PC-3 (cell line): Measurements from ENCODE around the gene SLC22A4. TPM values are rescaled to one million over a fixed set of nuclear protein-coding genes. Genes with fewer than 3 reads are reported as not detected.

Experiments used
- ATAC-seq: fragments of 200-7000 bp; cut with Tn5 transposase; 2 replicates; pipeline ENCODE4 v1.9.1; 2020; ENCODE audit warnings: mild to moderate bottlenecking, moderate library complexity
- BruUV-seq: library from RNA; stranded (reverse); fragments of 400-500 nt; replicated peaks from 2 replicates; lab custom pipeline; 2021; lab: Mats Ljungman, UMichigan
- CTCF ChIA-PET: fragments of 300-600 bp; sonication (Branson Sonifier 250); formaldehyde crosslinking; loops from one replicate; lab custom pipeline; 2022; ENCODE audit warnings: antibody characterized with exemption; lab: Charles Lee
- POLR2A ChIA-PET: fragments of 300-600 bp; sonication (Branson Sonifier 250); formaldehyde crosslinking; loops from one replicate; lab custom pipeline; 2022; ENCODE audit warnings: antibody characterized with exemption; ENCODE audit not compliant: unreplicated experiment; lab: Charles Lee
- DNase-seq: peaks from one replicate; pipeline ENCODE4 v3.0.0-alpha.2; 2015
- H2AFZ ChIP-seq: fragments of 300-600 bp; sonication (generic); 2 replicates; pipeline ENCODE4 v1.6.0; 2016; ENCODE audit warnings: antibody characterized with exemption, low read length
- H3F3A ChIP-seq: fragments of 300-600 bp; sonication (generic); one replicate; pipeline ENCODE4 v1.6.0; 2017; ENCODE audit warnings: antibody characterized with exemption, low read length, control low read depth, mild to moderate bottlenecking; ENCODE audit not compliant: unreplicated experiment
- H3K27ac ChIP-seq: fragments of 300-600 bp; sonication (generic); 2 replicates; pipeline ENCODE4 v1.5.1; 2016; ENCODE audit warnings: mild to moderate bottlenecking, low read length
- H3K27me3 ChIP-seq: fragments of 300-600 bp; sonication (generic); 2 replicates; pipeline ENCODE4 v1.6.1; 2016; ENCODE audit warnings: low read length, mixed read lengths
- H3K36me3 ChIP-seq: fragments of 300-600 bp; sonication (generic); 2 replicates; pipeline ENCODE4 v1.6.1; 2016; ENCODE audit warnings: low read depth, mixed run types, low read length, mixed read lengths
- H3K4me1 ChIP-seq: fragments of 300-600 bp; sonication (generic); 2 replicates; pipeline ENCODE4 v1.5.1; 2016; ENCODE audit warnings: low read length; ENCODE audit not compliant: insufficient read depth
- H3K4me2 ChIP-seq: fragments of 300-600 bp; sonication (generic); 2 replicates; pipeline ENCODE4 v1.6.0; 2016; ENCODE audit warnings: low read length
- H3K4me3 ChIP-seq: fragments of 300-600 bp; sonication (generic); 2 replicates; pipeline ENCODE4 v1.5.1; 2016; ENCODE audit warnings: mild to moderate bottlenecking, low read length, mixed read lengths
- H3K79me2 ChIP-seq: fragments of 300-600 bp; sonication (generic); 2 replicates; pipeline ENCODE4 v1.6.1; 2017; ENCODE audit warnings: low read length, mixed read lengths
- H3K9ac ChIP-seq: fragments of 300-600 bp; sonication (generic); 2 replicates; pipeline ENCODE4 v1.6.0; 2016; ENCODE audit warnings: mild to moderate bottlenecking, low read length
- H3K9me2 ChIP-seq: fragments of 300-600 bp; sonication (generic); replicated peaks from 2 replicates; pipeline ENCODE4 v1.6.1; 2016; ENCODE audit warnings: mixed run types, low read length, mixed read lengths
- H3K9me3 ChIP-seq: fragments of 300-600 bp; sonication (generic); 2 replicates; pipeline ENCODE4 v1.6.1; 2016; ENCODE audit warnings: low read length, mixed read lengths
- H4K20me1 ChIP-seq: fragments of 300-600 bp; sonication (generic); 2 replicates; pipeline ENCODE4 v1.6.1; 2016; ENCODE audit warnings: low read length, mixed read lengths
- EZH2 ChIP-seq: fragments of 300-600 bp; sonication (generic); IDR thresholded peaks from one replicate; pipeline ENCODE4 v1.6.1; 2017; ENCODE audit warnings: antibody characterized with exemption, mild to moderate bottlenecking, low read length; ENCODE audit not compliant: unreplicated experiment
- EZH2phosphoT487 ChIP-seq: fragments of 300-600 bp; sonication (generic); IDR thresholded peaks from 2 replicates; pipeline ENCODE4 v1.6.1; 2018; ENCODE audit warnings: mild to moderate bottlenecking, antibody characterized with exemption, low read length, borderline replicate concordance
- intact Hi-C: fragments of 100-400 bp; cut with micrococcal nuclease; formaldehyde crosslinking; loops from 2 replicates; pipeline ENCODE4 v1.9.0; 2023
- total RNA-seq: library from RNA; depleted of rRNA; stranded (reverse); fragments of >200 nt; gene quantifications from 2 replicates; pipeline ENCODE4 v1.2.3, GENCODE V29; 2014
- TF ChIP-seq, protein P1 (sequence below): fragments of 300-600 bp; sonication (generic); conservative IDR thresholded peaks from 2 replicates; pipeline ENCODE4 v1.5.1; 2017; ENCODE audit warnings: antibody characterized with exemption, low read depth, mild to moderate bottlenecking, low read length

SLC22A4 gene
- total RNA-seq, 1 experiment from 2014 or later, result 3.4 TPM

DNA sequence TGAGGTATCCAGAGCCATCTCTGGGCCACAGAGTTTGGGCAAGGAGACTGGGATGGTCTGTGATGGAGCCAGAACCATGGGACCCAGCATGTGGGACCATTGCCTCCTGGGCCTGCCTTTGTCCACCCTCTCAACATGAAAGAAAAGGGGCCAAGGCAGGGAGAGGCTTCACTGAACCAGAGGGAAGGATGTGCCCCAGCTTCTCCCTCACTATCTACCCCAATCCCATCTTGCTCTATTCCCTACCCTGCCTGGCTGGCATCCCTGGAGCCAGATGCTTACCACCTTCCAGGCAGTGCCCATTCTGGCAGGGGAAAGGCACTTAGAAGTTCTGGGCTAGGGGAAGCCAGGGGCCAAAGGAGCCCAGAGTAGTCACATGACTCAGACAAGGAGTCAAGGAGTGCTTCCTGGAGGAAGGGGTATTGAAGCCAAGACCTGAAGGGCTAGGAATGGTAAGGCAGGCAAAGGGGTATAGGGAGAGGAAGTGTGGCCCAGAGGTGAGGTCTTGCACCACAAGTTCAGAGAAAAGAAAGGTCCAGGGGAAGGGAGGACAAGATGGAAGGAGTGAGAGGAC, 26.9 kb upstream of the SLC22A4 start:
- Histone ChIP-seq H3K4me2 (no peak overlapping the region), H3K36me3 (0 out of 2 replicates have a peak, but pooled peaks cover 5% of the 10 kb centered on the region), H3K79me2 (no peaks in the 10 kb centered on the region), H4K20me1 (no peaks in the 10 kb centered on the region), H3K27me3 (no peaks in the 10 kb centered on the region), H3K9me3 (no peaks in the 10 kb centered on the region), H3K9me2 (no peaks in the 10 kb centered on the region), H3K27ac (no peak overlapping the region), H3F3A (no peaks in the 10 kb centered on the region), H3K9ac (no peak overlapping the region), H3K4me1 (peaks cover 37% of the 10 kb centered on the region), H2AFZ (no peak overlapping the region), H3K4me3 (no peak overlapping the region)
- CTCF ChIA-PET, result no interaction called here
- intact Hi-C loops, result no loop called here
- ATAC-seq (no peak), DNase-seq (no peak)
- TF ChIP-seq EZH2 (no peak), EZH2phosphoT487 (no peak)
- TF ChIP-seq, protein P1, sequence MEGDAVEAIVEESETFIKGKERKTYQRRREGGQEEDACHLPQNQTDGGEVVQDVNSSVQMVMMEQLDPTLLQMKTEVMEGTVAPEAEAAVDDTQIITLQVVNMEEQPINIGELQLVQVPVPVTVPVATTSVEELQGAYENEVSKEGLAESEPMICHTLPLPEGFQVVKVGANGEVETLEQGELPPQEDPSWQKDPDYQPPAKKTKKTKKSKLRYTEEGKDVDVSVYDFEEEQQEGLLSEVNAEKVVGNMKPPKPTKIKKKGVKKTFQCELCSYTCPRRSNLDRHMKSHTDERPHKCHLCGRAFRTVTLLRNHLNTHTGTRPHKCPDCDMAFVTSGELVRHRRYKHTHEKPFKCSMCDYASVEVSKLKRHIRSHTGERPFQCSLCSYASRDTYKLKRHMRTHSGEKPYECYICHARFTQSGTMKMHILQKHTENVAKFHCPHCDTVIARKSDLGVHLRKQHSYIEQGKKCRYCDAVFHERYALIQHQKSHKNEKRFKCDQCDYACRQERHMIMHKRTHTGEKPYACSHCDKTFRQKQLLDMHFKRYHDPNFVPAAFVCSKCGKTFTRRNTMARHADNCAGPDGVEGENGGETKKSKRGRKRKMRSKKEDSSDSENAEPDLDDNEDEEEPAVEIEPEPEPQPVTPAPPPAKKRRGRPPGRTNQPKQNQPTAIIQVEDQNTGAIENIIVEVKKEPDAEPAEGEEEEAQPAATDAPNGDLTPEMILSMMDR, result no peak
- POLR2A ChIA-PET, result no interaction called here
- BruUV-seq, result no TSS peak

DNA sequence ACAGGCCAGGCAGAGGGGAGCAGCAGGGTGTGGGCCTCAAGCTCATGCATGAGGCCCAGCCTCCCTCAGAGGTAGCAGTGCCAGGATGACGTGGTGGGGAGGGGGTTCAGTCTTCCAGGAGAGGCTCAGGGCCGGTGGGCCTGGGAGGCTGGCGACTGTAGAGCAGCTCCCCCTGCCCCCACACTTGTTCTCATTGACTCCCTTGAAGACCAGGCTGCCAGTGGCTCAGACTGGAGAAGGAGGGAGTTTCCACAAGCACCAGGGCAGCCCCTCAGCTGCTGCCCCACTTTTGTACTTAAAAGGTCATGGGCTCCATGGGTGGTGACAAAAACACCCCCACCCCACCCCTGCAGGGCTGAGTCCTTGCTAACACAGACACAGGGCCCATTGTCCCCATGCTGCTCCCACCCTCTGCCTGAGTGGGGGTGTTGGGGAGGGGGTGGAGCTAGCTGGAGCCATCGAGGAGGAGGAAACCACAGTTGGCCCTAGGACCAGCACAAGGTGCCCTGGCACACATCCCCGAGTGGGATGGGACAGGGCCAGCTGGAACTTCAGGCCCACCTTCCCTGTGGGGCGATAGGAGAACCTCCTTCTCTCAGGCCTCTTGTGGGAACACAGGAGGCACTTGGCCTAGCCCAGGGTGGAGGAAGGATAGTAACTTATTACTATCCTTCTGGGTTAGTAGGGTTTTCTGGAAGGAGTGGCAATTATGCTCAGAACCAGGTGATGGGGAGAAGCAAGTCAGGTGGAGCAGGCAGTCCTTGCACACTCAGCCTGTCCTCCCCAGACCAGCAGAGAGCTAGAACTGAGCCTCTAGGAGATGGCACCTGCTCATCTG, 26.0 kb upstream of the SLC22A4 start:
- H3K9me3 ChIP-seq, result no peaks in the 10 kb centered on the region
- no peaks in the 10 kb centered on the region for H3K9me2 ChIP-seq
- no peak overlapping the region for H3K9ac ChIP-seq
- intact Hi-C loops, result no loop called here
- no peaks in the 10 kb centered on the region for H4K20me1 ChIP-seq
- no peak for ATAC-seq
- TF ChIP-seq, protein P1, result no peak
- no peak for TF ChIP-seq EZH2phosphoT487
- no peak for TF ChIP-seq EZH2
- H3K27ac ChIP-seq, result no peak overlapping the region
- ChIA-PET CTCF (interaction anchor here (0.5 kb wide), 1 partner anchor 26 kb away, joined by 7 read pairs; the partner anchor contains the start of gene SLC22A4), POLR2A (no interaction called here)
- H3K4me3 ChIP-seq, result no peak overlapping the region
- H2AFZ ChIP-seq, result no peak overlapping the region
- H3K4me2 ChIP-seq, result no peak overlapping the region
- H3F3A ChIP-seq, result no peaks in the 10 kb centered on the region
- H3K36me3 ChIP-seq, result 0 out of 2 replicates have a peak, but pooled peaks cover 5% of the 10 kb centered on the region
- BruUV-seq, result no TSS peak
- DNase-seq, result no peak
- H3K27me3 ChIP-seq, result no peaks in the 10 kb centered on the region
- H3K4me1 ChIP-seq, result peaks cover 35% of the 10 kb centered on the region
- H3K79me2 ChIP-seq, result no peaks in the 10 kb centered on the region
